GM12892 (cell line): ENCODE data around the gene ARHGAP35.

Experiments used
- POLR2A ChIP-seq: IDR thresholded peaks from 2 replicates; pipeline ENCODE4 v1.6.1; 2011; ENCODE audit warnings: low read depth, low read length, control low read depth
- POLR2AphosphoS5 ChIP-seq: IDR thresholded peaks from 2 replicates; pipeline ENCODE4 v1.6.1; 2011; ENCODE audit warnings: low read depth, low read length, control low read depth
- TAF1 ChIP-seq: IDR thresholded peaks from 2 replicates; pipeline ENCODE4 v1.6.1; 2011; ENCODE audit warnings: low read depth, mild to moderate bottlenecking, control low read depth, low read length, borderline replicate concordance

GRCh38 chr19:46823049-46823448, 37.7 kb upstream of the ARHGAP35 start:
- TF ChIP-seq POLR2AphosphoS5 (no peak), POLR2A (no peak), TAF1 (no peak)
